Coronary artery (tissue), 2 donors: Measurements from ENCODE around the gene SKP2.

Source experiments
- DNase-seq: peaks from one replicate; pipeline ENCODE4 v3.0.0-alpha.2; 2017; ENCODE audit warnings: low spot score
- H3K27ac ChIP-seq, 2 donors: fragments of 200-600 bp; sonication (generic); one replicate each; pipeline ENCODE4 v1.5.1; 2016 to 2019
- H3K4me3 ChIP-seq: fragments of 200-600 bp; sonication (generic); 2 replicates; pipeline ENCODE4 v1.5.1; 2016; ENCODE audit warnings: mild to moderate bottlenecking, moderate library complexity
- TF ChIP-seq, protein P1 (sequence below): fragments of 200-600 bp; sonication (generic); IDR thresholded peaks from one replicate; pipeline ENCODE4 v1.5.1; 2019; ENCODE audit warnings: antibody characterized with exemption

SKP2 gene

DNA sequence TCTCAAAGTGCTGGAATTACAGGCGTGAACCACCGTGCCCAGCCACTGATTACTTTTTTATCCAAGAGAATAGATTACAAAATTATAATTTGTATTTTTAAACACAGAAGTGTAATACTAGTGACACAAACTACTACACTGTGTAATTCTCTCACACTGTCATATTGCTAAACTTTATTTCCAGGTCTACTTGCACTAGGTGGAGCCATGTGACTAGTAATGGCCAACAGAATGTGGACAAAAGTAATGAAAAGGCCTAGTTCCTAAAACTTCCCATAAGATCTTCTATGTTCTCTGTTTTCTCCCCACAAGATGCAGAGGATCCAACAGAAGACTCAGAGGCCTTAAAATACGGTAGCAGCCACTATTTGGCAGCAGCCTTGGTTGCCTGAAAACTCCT, 62.5 kb downstream of the SKP2 start:
- TF ChIP-seq, protein P1, sequence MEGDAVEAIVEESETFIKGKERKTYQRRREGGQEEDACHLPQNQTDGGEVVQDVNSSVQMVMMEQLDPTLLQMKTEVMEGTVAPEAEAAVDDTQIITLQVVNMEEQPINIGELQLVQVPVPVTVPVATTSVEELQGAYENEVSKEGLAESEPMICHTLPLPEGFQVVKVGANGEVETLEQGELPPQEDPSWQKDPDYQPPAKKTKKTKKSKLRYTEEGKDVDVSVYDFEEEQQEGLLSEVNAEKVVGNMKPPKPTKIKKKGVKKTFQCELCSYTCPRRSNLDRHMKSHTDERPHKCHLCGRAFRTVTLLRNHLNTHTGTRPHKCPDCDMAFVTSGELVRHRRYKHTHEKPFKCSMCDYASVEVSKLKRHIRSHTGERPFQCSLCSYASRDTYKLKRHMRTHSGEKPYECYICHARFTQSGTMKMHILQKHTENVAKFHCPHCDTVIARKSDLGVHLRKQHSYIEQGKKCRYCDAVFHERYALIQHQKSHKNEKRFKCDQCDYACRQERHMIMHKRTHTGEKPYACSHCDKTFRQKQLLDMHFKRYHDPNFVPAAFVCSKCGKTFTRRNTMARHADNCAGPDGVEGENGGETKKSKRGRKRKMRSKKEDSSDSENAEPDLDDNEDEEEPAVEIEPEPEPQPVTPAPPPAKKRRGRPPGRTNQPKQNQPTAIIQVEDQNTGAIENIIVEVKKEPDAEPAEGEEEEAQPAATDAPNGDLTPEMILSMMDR: no peak
- DNase-seq: no peak
- H3K4me3 ChIP-seq: no peak overlapping the region
- no peak overlapping the region for H3K27ac ChIP-seq

DNA sequence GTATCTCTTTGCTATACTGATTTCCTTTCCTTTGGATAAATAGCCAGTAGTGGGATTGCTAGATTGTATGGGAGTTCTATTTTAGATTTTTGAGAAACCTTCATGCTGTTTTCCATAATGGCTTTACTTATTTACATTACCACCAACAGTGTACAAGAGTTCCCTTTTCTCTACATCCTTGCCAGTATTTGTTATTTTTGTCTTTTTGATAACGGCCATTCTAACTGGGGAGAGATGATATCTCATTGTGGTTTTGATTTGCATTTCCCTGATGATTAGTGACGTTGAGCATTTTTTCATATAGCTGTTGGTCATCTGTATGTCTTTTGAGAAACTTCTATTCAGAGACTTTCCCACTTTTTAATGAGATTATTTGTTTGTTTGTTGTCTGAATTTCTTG, 64.0 kb downstream of the SKP2 start:
- TF ChIP-seq, protein P1: no peak

DNA sequence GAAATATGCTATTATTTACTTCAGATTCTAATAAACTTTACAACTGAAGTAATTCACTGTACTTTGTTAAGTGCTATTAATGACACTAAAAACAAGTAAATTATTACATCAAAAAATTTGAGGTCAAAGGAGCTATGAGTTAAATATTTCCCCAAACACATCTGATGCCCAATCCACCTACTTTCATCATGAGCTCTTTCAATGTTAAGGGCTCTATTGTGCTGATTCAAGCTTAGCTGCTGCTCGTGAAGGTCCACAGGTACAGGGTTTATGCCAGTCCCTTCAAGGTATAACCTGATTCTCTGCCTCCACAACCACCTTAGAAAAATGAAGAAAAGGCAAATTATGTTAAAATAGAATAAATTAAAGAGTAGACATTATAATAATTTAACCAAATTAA, 65.7 kb downstream of the SKP2 start:
- no peak for DNase-seq
- Histone ChIP-seq H3K27ac (no peak overlapping the region), H3K4me3 (no peak overlapping the region)
- TF ChIP-seq, protein P1: no peak

More for the DNA sequence above, 64.0 kb downstream of the SKP2 start:
- Histone ChIP-seq H3K27ac (no peak overlapping the region), H3K4me3 (no peak overlapping the region)
- DNase-seq: no peak

DNA sequence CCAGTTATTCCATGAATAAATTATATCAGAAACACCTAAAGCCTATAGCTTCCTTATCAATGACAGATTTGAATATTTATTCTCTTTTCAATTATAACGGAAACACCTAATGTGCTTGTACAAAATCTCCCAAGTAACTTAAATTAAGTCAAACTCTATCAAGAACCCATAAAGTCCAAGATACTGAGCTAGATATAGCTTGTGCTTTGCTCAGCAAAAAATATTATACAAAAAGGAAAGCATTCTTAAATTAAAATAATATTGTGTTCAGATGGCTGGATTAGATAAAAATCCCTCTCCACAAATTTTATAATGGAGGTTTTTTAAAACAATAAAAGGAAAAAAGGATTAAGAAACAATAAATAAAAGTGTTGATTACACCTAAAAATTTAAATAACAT, 66.1 kb downstream of the SKP2 start:
- H3K4me3 ChIP-seq: no peak overlapping the region
- TF ChIP-seq, protein P1: no peak
- no peak overlapping the region for H3K27ac ChIP-seq
- no peak for DNase-seq

DNA sequence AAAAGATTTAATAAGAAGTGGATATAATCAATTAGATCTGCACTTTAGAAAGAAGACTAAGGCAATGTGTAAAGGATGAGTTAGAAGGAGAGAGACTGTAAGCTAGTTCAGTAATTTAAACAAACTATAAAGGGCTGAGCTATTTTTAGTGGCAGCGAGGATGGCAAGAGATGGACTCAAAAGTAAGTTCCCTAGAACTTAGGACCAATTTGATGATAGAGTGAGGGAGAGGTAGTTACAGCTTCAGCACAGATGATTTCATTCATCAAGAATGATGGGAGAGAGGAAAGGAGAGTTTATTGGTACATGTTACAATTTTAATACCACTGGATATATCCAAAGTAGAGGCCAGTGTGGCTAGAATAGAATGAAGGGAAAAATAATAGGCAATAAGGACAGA, 70.7 kb downstream of the SKP2 start:
- H3K27ac ChIP-seq: no peak overlapping the region

DNA sequence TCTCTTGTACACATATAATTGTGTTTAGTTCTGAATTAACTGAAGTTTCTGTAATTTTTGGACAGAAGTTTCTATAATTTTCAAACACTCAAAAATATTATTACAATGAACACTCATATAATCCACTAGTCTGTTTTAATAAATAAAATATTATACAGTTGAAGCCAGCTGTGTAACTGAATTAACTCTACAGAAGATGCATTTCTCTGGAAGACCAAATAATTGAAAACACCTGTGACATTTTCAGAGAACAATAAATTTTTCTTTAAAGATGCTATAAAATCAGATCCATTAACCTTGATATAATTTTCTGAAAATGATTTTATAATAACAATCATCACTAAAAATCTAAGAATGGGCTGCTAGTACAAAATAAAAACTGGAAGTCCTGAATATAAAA, 75.1 kb downstream of the SKP2 start:
- Histone ChIP-seq H3K4me3 (no peak overlapping the region), H3K27ac (no peak overlapping the region)
- TF ChIP-seq, protein P1: no peak
- DNase-seq: no peak

More for the DNA sequence above, 70.7 kb downstream of the SKP2 start:
- TF ChIP-seq, protein P1: no peak
- no peak for DNase-seq
- no peak overlapping the region for H3K4me3 ChIP-seq

DNA sequence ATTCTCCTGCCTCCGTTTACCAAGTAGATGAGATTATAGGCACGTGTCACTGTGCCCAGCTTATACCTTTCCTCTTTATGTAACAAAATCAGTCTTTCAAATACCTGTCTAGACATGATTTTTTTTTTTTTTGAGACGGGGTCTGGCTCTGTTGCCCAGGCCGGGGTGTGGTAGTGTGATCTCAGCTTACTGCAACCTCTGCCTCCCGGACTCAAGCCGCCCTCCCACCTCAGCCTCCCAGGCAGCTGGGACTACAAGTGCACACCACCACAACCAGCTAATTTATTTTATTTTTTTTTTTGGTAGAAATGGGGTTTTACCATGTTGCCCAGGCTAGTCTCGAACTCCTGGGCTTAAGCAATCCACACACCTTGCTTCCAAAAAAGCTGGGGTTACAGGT, 76.6 kb downstream of the SKP2 start:
- no peak for DNase-seq
- TF ChIP-seq, protein P1: no peak
- H3K27ac ChIP-seq: no peak overlapping the region
- H3K4me3 ChIP-seq: no peak overlapping the region
